Ramos (cell line): ENCODE data around the gene GAL.

Source experiments
- in situ Hi-C: fragments of 300-500 bp; cut with MboI; formaldehyde crosslinking; loops from one replicate; pipeline ENCODE4 v1.14.3; 2022; ENCODE audit warnings: low sequenced_read_pairs; ENCODE audit not compliant: unreplicated experiment

GAL gene

GRCh38 chr11:68658097-68658496 is 26.2 kb upstream of the GAL start:
- in situ Hi-C loops = no loop called here

GRCh38 chr11:68658661-68659060 is 25.7 kb upstream of the GAL start:
- in situ Hi-C loops = no loop called here

GRCh38 chr11:68659158-68659921 is 25.0 kb upstream of the GAL start:
- in situ Hi-C loops = no loop called here

- in situ Hi-C loops = no loop called here
Observed at GRCh38 chr11:68660066-68660810, 24.1 kb upstream of the GAL start.

- in situ Hi-C loops = no loop called here
Observed at GRCh38 chr11:68661014-68661413, 23.3 kb upstream of the GAL start.

- in situ Hi-C loops = no loop called here
Observed at GRCh38 chr11:68661697-68662603, 22.4 kb upstream of the GAL start.

GRCh38 chr11:68663482-68664010 is 20.8 kb upstream of the GAL start:
- in situ Hi-C loops = no loop called here

GRCh38 chr11:68664141-68664540 is 20.2 kb upstream of the GAL start:
- in situ Hi-C loops = no loop called here

GRCh38 chr11:68664906-68665305 is 19.4 kb upstream of the GAL start:
- in situ Hi-C loops = no loop called here

GRCh38 chr11:68665436-68665835 is 18.9 kb upstream of the GAL start:
- in situ Hi-C loops = no loop called here

- in situ Hi-C loops = no loop called here
Observed at GRCh38 chr11:68666849-68667248, 17.5 kb upstream of the GAL start.

- in situ Hi-C loops = no loop called here
Observed at GRCh38 chr11:68667511-68668500, 16.5 kb upstream of the GAL start.

- in situ Hi-C loops = no loop called here
Observed at GRCh38 chr11:68669301-68670090, 14.8 kb upstream of the GAL start.

GRCh38 chr11:68670208-68670992 is 13.9 kb upstream of the GAL start:
- in situ Hi-C loops = no loop called here

- in situ Hi-C loops = no loop called here
Observed at GRCh38 chr11:68673306-68673945, 10.9 kb upstream of the GAL start.

GRCh38 chr11:68673991-68674390 is 10.4 kb upstream of the GAL start:
- in situ Hi-C loops = no loop called here

GRCh38 chr11:68674461-68674860 is 9.9 kb upstream of the GAL start:
- in situ Hi-C loops = no loop called here
